Peyer's patch (tissue), 4 donors: ENCODE data around the gene TMEM98. TPM values are rescaled to one million over a fixed set of nuclear protein-coding genes. Genes with fewer than 3 reads are reported as not detected.
"Not testable (repeated sequence)": the region's sequence is repeated elsewhere in the genome, so short reads cannot be mapped to it uniquely, and the experiment has no call there.

ENCODE experiments used
- DNase-seq, 3 donors: peaks; one replicate each; pipeline ENCODE4 v3.0.0-alpha.2; 2017 to 2019
- H3K27ac ChIP-seq, 4 donors: fragments of 200-600 bp; sonication (generic); one replicate each; pipeline ENCODE4 v1.5.1; 2016 to 2019
- H3K27me3 ChIP-seq, 2 donors: fragments of 200-600 bp; sonication (generic); one replicate each; pipeline ENCODE4 v1.5.1; 2019
- H3K36me3 ChIP-seq, 3 donors: fragments of 200-600 bp; sonication (generic); one replicate each; pipeline ENCODE4 v1.5.1; 2016 to 2019
- H3K4me1 ChIP-seq, 4 donors: fragments of 200-600 bp; sonication (generic); one replicate each; pipeline ENCODE4 v1.5.1; 2016 to 2019
- H3K4me3 ChIP-seq, 4 donors: fragments of 200-600 bp; sonication (generic); 1 replicate in 3 of 4; 2 replicates in 1 of 4; pipeline ENCODE4 v1.5.1; 2016 to 2019; ENCODE audit warnings: mild to moderate bottlenecking in 1 of 4
- H3K9me3 ChIP-seq, 4 donors: fragments of 200-600 bp; sonication (generic); one replicate each; pipeline ENCODE4 v1.5.1; 2016 to 2019; ENCODE audit warnings: mild to moderate bottlenecking in 1 of 4
- CTCF ChIP-seq, 6 experiments: fragments of 450-650 bp in 4 of 6; fragments of 200-600 bp in 2 of 6; sonication (generic) in 1 of 6; IDR thresholded peaks; one replicate each; pipeline ENCODE4 v1.5.1; 2017 to 2019; ENCODE audit warnings: antibody characterized with exemption in 6 of 6, mild to moderate bottlenecking in 3 of 6, moderate library complexity in 1 of 6
- POLR2A ChIP-seq, 2 donors: fragments of 450-650 bp; IDR thresholded peaks; one replicate each; pipeline ENCODE4 v1.5.1; 2017; ENCODE audit warnings: antibody characterized with exemption in 2 of 2, mild to moderate bottlenecking in 2 of 2, moderate library complexity in 2 of 2
- total RNA-seq, 4 donors: library from RNA; depleted of rRNA; stranded (reverse); fragments of >200 nt; gene quantifications; one replicate each; pipeline ENCODE4 v1.1.0, GENCODE V29; 2016

The TMEM98 gene
- total RNA-seq, 4 donors from 2014 or later = 54.5 to 351 (median 241) TPM

GRCh38 chr17:32916134-32916533, 11.8 kb upstream of the TMEM98 start:
- H3K9me3 ChIP-seq = no peaks in the 10 kb centered on the region
- DNase-seq = no peak
- peaks cover 0 to 13% (median 0%) of the 10 kb centered on the region in 4 donors for H3K4me1 ChIP-seq
- H3K4me3 ChIP-seq = no peak overlapping the region
- H3K27me3 ChIP-seq = no peaks in the 10 kb centered on the region
- TF ChIP-seq CTCF (IDR thresholded peaks at IDR 0.05) (no peak), POLR2A (IDR thresholded peaks at IDR 0.05) (no peak)
- no peak overlapping the region for H3K27ac ChIP-seq
- H3K36me3 ChIP-seq = no peaks in the 10 kb centered on the region

GRCh38 chr17:32917081-32917480, 10.9 kb upstream of the TMEM98 start:
- Histone ChIP-seq H3K9me3 (no peaks in the 10 kb centered on the region), H3K36me3 (no peaks in the 10 kb centered on the region), H3K4me3 (no peak overlapping the region), H3K4me1 (peaks cover 0 to 3% (median 0%) of the 10 kb centered on the region in 4 donors), H3K27ac (no peak overlapping the region), H3K27me3 (no peaks in the 10 kb centered on the region)
- DNase-seq = no peak
- TF ChIP-seq CTCF (IDR thresholded peaks at IDR 0.05) (no peak), POLR2A (IDR thresholded peaks at IDR 0.05) (no peak)

GRCh38 chr17:32917842-32918241, 10.1 kb upstream of the TMEM98 start:
- no peak for DNase-seq
- TF ChIP-seq CTCF (IDR thresholded peaks at IDR 0.05) (no peak), POLR2A (IDR thresholded peaks at IDR 0.05) (no peak)
- Histone ChIP-seq H3K4me1 (no peaks in the 10 kb centered on the region), H3K27me3 (no peaks in the 10 kb centered on the region), H3K36me3 (no peaks in the 10 kb centered on the region), H3K27ac (no peak overlapping the region), H3K4me3 (no peak overlapping the region), H3K9me3 (no peaks in the 10 kb centered on the region)

- not testable (repeated sequence) for H3K4me3 ChIP-seq, H3K36me3 ChIP-seq, DNase-seq, H3K27ac ChIP-seq, H3K27me3 ChIP-seq, H3K4me1 ChIP-seq, H3K9me3 ChIP-seq
These were observed 8.1 kb upstream of the TMEM98 start for GRCh38 chr17:32919876-32920275.

GRCh38 chr17:32920293-32920692, 7.7 kb upstream of the TMEM98 start:
- TF ChIP-seq CTCF (IDR thresholded peaks at IDR 0.05) (no peak), POLR2A (IDR thresholded peaks at IDR 0.05) (no peak)
- Histone ChIP-seq H3K27ac (no peak overlapping the region), H3K4me3 (no peak overlapping the region), H3K9me3 (no peaks in the 10 kb centered on the region), H3K27me3 (no peaks in the 10 kb centered on the region), H3K4me1 (no peaks in the 10 kb centered on the region), H3K36me3 (no peaks in the 10 kb centered on the region)
- no peak for DNase-seq

GRCh38 chr17:32921017-32921416, 6.9 kb upstream of the TMEM98 start:
- no peaks in the 10 kb centered on the region for H3K36me3 ChIP-seq
- H3K9me3 ChIP-seq = no peaks in the 10 kb centered on the region
- DNase-seq = no peak
- no peaks in the 10 kb centered on the region for H3K27me3 ChIP-seq
- no peak overlapping the region for H3K4me3 ChIP-seq
- H3K4me1 ChIP-seq = no peaks in the 10 kb centered on the region
- no peak overlapping the region for H3K27ac ChIP-seq
- TF ChIP-seq CTCF (IDR thresholded peaks at IDR 0.05) (no peak), POLR2A (IDR thresholded peaks at IDR 0.05) (no peak)

GRCh38 chr17:32923905-32924304, 4.0 kb upstream of the TMEM98 start:
- peaks cover 0 to 13% (median 5%) of the 10 kb centered on the region in 4 donors for H3K4me1 ChIP-seq
- H3K9me3 ChIP-seq, H3K4me3 ChIP-seq, DNase-seq, H3K27ac ChIP-seq, H3K36me3 ChIP-seq, H3K27me3 ChIP-seq: not testable (repeated sequence)
